ENCODE data around the gene CWF19L2.
"Not testable (repeated sequence)": the region's sequence is repeated elsewhere in the genome, so short reads cannot be mapped to it uniquely, and the experiment has no call there.

The CWF19L2 gene

GRCh38 chr11:107430525-107430924 is 27.1 kb downstream of the CWF19L2 start:
- DNase-seq, result no peak

DNA sequence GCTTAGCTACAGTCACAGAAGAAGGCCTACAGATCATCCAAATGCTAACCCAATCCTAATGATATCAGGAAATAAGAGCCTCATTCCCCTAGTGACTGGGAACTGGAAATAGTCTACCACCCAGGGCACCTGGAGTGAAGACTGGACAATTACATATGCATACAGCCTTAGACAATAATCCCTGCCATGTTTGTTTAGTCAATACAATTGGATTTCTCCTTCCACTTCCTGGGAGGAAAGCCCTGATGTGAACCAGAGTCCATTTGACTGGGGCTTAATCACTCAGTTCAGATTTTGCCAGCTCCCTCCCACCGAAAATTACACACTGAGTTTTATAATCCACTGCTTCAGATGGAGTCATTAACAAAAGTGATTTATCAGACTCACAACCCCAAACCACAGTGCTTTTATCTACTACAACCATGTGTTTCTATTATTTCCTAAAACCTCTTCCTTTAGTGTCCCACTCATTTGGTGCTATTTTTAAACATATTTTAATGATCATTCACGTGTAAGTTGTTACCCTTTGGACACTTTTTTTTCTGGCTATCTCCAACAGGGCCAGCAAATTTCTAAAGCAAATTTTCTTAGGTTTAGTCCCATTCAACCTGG is 29.9 kb downstream of the CWF19L2 start:
- no peak for DNase-seq

- no peak for DNase-seq
These were observed 44.3 kb downstream of the CWF19L2 start for GRCh38 chr11:107413352-107413751.

DNA sequence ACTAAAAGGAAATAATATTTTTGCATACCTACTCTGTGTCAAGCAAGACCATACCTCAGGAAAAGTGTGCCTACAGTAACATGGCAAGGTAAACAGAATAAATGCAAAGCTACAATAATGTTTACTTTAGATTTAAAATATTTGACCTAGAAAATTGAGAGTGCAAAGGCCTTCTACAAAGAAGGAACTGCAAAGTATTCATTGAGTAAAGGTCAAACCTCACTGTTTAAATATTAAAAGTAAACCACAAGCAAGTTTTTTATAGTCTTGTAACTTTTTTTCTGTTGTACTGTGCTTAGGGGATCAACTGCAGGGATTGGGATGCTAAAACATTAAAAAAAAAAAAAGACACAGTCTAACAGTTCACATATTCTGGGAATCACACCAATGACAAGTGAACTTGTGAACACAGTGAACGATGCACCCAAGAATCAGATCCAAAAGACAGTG is 48.8 kb downstream of the CWF19L2 start:
- no peak for DNase-seq

- DNase-seq, result no peak
These were observed 52.4 kb downstream of the CWF19L2 start for GRCh38 chr11:107405260-107405659.

GRCh38 chr11:107401131-107401530 is 56.5 kb downstream of the CWF19L2 start:
- not testable (repeated sequence) for DNase-seq

- no peak for DNase-seq
These were observed 60.3 kb downstream of the CWF19L2 start for GRCh38 chr11:107397357-107397756.

DNA sequence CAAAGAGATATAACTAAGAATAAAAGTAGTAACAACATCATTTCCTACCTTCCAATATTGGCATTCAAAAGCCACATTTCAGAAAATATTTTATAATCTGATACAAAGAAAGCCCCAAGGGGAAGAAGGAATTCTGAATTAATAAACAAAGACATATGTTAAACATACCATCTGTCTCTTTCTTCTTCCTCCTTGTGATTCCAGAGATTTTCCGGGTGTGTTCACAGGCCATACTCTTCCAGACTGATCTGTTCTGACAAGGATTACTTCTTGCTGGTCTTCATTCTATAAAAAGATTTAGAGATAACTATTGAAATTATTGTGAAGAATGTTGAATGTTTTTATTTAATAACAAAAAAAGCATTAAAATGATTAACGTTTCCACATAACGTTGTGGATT is 65.0 kb downstream of the CWF19L2 start:
- no peak for DNase-seq

DNA sequence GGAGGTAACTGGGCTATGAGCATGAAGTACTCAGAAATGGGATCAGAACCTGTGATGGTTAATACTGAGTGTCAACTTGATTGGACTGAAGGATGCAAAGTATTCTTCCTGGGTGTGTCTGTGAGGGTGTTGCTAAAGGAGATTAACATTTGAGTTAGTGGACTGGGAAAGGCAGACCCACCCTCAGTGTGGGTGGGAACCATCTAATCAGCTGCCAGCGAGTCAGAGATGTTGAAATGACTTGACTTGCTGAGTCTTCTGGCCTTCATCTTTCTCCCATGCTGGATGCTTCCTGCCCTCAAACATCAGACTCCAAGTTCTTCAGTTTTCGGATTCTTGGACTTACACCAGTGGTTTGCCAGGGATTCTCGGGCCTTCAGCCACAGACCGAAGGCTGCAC is 66.9 kb downstream of the CWF19L2 start:
- DNase-seq, result not testable (repeated sequence)

DNA sequence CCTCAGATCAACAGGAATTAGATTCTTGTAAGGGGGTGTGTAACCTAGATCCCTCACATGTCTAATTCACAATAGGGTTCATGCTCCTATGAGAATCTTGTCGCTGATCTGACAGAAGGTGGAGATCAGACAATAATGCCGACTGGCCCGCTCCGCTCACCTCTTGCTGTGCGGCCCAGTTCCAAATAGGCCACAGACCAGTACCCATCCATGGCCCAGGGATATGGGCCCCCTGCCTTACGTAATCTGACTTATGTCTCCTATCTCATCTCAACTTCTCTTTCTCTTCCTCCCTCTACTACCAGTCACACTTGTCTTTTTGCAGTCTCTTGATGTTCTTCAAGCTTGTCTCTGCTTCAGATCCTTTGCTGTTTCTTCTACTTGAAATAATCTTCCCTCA is 70.0 kb downstream of the CWF19L2 start:
- DNase-seq, result no peak

DNA sequence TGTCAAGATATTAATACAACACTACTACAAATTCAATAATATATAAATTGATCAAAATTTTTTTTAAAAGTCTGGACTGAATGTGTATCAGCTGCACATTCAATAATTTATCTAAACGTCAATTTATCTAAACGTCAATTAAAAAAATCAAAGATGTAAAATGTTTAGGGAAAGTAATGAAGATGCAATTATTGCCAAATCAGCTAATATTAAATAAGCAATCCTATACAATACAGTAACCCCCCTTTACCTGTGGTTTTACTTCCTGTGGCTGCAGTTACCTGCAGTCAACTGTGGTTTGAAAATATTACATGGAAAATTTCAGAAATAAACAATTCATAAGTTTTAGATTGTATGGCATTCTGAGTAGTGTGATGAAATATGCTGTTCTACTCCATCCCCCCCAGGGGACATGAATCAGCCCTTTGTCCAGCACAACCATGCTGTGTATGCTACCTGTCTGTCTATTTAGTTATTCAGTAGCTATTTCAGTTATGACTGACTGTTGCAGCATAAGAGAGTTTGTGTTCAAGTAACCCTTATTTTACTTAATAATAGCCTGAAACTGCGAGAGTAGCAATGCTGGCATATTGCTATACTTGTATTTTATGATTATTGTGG is 72.2 kb downstream of the CWF19L2 start:
- DNase-seq, result no peak

GRCh38 chr11:107384144-107384852 is 73.3 kb downstream of the CWF19L2 start:
- DNase-seq, result no peak

DNA sequence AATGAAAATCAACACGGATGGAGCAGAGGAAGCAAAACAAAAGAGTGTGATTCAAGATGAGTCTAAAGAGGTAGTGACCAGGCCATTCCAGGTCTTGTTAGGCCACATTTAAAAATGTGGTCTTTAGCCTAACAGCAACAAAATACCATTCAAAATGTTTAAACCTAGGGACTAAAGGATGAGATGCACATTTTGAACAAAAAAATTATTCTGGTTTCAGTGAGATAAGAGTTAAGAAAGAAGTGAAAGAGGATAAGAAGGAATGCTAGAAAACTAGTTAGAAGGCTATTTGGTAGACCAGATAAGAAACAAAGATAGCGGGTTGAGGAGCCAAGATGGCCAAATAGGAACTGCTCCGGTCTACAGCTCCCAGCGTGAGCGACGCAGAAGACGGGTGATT is 85.2 kb downstream of the CWF19L2 start:
- DNase-seq, result no peak

DNA sequence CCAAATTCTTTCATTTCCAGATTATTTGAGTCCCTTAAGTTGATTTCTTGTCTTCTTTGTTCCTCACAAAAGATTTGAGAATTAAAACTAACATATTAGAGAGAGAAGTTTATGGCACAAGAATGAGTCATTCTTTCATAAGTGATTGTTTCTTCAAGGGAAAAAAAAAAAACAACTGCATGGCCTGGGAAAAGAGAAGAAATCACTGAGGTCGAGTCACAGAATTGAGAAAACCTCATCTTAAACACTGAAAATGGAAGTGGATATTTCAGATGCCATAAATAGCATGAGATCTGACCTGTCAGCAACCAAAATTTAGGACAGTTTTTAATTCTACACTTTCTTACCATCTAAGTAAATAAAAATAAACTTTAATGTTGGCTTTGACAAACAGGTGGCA is 87.2 kb downstream of the CWF19L2 start:
- DNase-seq, result no peak

DNA sequence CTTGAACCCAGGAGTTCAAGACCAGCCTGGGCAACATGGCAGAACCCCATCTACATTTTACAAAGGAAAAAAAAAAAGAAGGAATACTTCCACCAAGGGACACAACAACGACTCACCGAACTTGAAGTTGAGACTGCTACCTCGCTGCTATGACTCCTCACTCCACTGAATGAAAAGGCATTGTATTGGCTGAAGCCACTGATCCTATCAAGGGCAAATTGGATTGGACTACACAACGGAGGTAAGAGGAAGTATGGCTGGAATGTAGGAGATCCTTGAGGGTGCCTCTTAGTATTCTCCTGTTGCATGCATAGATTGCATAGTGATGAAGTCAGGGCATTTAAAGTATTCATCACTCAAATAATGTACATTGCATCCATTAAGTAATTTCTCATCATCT is 97.9 kb downstream of the CWF19L2 start:
- DNase-seq, result no peak

GRCh38 chr11:107357877-107358276 is 99.7 kb downstream of the CWF19L2 start:
- no peak for DNase-seq

- peak; percentile 13 for DNase-seq
These were observed 102.8 kb downstream of the CWF19L2 start for GRCh38 chr11:107354780-107355179.

DNA sequence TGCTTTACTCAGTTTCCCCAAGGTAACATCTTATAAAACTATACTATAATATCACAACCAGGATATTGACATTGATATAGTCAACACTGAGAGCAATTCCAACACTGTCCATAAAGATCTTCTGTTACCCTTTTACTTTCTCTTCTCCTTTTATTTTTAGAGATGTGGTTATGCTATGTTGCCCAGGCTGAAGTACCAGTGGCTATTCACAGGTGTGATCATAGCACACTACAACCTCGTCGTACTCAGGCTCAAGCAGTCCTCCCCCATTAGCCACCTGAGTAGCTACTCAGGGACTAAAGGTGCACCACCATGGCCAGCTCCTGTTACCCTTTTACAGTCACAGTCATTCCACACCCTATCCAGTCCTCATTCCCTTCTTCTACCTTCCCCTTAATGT is 119.7 kb downstream of the CWF19L2 start:
- DNase-seq, result no peak

DNA sequence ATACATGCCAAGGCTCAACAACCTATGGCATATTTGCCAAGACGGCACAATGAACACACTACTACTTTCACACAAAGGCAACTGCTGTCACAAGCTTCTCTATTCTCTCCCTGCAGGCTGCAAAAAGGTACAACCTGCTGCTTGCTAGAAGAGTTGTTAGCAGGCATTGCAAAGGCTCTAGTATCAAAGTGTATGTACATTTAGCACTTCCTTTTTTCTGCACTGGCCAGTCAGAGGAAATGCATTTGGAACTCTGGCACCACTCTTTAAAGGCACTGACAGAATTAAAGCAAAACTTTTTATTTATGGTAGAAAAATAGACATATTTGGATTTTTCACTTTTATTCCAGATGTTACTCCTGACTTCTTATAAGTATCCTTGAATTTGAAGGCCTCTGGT is 125.9 kb downstream of the CWF19L2 start:
- DNase-seq, result no peak

DNA sequence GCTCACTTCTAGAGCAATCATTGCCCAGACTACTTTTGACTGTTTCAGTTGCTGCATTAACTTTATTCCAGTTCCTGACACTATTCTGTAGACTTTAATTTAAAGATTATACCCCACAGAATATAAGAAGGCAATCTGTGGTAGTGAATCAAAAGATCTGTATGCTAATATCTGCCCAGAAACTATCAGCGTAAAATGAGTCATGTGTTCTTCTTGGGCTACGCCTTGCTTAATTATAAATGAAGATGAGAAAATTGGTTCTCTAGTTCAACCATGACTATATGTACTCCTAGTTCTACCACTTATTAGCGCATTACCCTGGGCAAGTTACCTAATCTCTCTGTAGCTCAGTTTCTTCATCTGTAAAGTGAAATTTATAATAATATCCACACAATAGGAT is 128.5 kb downstream of the CWF19L2 start:
- DNase-seq, result no peak

- no peak for DNase-seq
These were observed 141.2 kb downstream of the CWF19L2 start for GRCh38 chr11:107316426-107316825.

- DNase-seq, result no peak
These were observed 149.6 kb downstream of the CWF19L2 start for GRCh38 chr11:107307991-107308390.

GRCh38 chr11:107301878-107302277 is 155.7 kb downstream of the CWF19L2 start:
- DNase-seq, result no peak

DNA sequence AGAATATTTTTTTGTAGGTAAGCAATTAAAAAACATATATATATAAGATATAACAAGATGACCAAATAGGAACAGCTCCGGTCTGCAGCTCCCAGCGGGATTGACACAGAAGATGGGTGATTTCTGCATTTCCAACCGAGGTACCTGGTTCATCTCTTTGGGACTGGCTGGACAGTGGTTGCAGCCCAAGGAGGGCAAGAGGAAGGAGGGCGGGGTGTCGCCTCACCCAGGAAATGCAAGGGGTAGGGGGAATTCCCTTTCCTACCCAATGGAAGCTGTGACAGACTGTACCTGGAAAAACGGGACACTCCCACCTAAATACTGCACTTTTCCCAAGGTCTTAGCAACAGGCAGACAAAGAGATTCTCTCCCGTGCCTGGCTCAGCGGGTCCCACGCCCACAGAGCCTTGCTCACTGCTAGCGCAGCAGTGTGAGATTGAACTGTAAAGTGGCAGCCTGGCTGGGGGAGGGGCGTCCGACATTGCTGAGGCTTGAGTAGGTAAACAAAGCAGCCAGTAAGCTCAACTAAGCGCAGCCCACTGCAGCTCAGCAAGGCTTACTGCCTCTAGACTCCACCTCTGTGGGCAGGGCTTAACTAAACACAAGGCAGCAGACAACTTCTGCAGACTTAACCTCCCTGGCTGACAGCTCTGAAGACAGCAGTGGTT is 163.8 kb downstream of the CWF19L2 start:
- DNase-seq, result no peak

Data from activated CD4-positive, alpha-beta T cell treated with anti-CD3 and anti-CD28 coated beads, Interleukin-2, amount 50 U/mL, for 16 hours (primary cell).